ENCODE results near the gene ZNF705A. TPM values are rescaled to one million over a fixed set of nuclear protein-coding genes. Genes with fewer than 3 reads are reported as not detected.
"Not testable (repeated sequence)": the region's sequence is repeated elsewhere in the genome, so short reads cannot be mapped to it uniquely, and the experiment has no call there.

Gene ZNF705A
- total and polyA plus RNA-seq, 4 donors = 0.02 to 0.28 TPM; not detected in 2

DNA sequence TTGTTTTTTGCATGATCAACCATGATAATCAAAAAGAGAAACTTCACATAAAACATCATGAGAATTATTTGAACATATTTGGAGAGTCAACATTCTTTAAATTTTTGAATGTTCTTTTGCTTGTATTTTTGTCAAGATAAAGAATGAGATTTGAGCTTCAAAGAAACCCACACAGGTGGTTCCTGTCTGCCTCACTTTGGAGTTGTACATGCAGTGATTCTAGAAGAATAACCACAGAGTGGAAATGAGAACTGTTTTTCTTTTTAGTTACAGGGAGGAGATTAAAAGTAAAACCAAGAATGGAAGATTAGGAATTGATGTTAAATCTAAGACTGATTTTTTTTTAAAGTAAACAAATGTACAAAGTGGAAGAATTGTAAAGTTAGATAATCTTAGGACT is 2.3 kb upstream of the ZNF705A start:
- H3K4me1 ChIP-seq (ENCODE audit: control insufficient read depth in 5 of 5, insufficient read depth in 5 of 5, low read length in 5 of 5) = peaks cover 0 to 11% (median 0%) of the 10 kb centered on the region in 5 donors
- no peak overlapping the region for H3K27ac ChIP-seq (ENCODE audit: low read depth in 1 of 2, low read length in 1 of 2)
- TF ChIP-seq, protein P1, sequence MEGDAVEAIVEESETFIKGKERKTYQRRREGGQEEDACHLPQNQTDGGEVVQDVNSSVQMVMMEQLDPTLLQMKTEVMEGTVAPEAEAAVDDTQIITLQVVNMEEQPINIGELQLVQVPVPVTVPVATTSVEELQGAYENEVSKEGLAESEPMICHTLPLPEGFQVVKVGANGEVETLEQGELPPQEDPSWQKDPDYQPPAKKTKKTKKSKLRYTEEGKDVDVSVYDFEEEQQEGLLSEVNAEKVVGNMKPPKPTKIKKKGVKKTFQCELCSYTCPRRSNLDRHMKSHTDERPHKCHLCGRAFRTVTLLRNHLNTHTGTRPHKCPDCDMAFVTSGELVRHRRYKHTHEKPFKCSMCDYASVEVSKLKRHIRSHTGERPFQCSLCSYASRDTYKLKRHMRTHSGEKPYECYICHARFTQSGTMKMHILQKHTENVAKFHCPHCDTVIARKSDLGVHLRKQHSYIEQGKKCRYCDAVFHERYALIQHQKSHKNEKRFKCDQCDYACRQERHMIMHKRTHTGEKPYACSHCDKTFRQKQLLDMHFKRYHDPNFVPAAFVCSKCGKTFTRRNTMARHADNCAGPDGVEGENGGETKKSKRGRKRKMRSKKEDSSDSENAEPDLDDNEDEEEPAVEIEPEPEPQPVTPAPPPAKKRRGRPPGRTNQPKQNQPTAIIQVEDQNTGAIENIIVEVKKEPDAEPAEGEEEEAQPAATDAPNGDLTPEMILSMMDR (IDR thresholded peaks at IDR 0.05; ENCODE audit: control extremely low read depth, extremely low read depth) = no peak
- H3K27me3 ChIP-seq (ENCODE audit: control insufficient read depth in 3 of 3, insufficient read depth in 3 of 3, low read length in 2 of 3) = no peaks in the 10 kb centered on the region
- H3K9ac ChIP-seq (ENCODE audit: insufficient read depth in 1 of 2, low read length in 2 of 2) = no peak overlapping the region
- no peak overlapping the region for H3K4me3 ChIP-seq
- DNase-seq = peak; percentile 54 to 65 (median 59)
- H3K9me3 ChIP-seq (ENCODE audit: control insufficient read depth in 4 of 4, insufficient read depth in 3 of 4, low read length in 3 of 4) = no peaks in the 10 kb centered on the region
- ATAC-seq (ENCODE audit: insufficient read depth, low FRiP score) = no peak
- H3K36me3 ChIP-seq (ENCODE audit: control insufficient read depth in 4 of 4, insufficient read depth in 4 of 4, low read length in 4 of 4) = no peaks in the 10 kb centered on the region

DNA sequence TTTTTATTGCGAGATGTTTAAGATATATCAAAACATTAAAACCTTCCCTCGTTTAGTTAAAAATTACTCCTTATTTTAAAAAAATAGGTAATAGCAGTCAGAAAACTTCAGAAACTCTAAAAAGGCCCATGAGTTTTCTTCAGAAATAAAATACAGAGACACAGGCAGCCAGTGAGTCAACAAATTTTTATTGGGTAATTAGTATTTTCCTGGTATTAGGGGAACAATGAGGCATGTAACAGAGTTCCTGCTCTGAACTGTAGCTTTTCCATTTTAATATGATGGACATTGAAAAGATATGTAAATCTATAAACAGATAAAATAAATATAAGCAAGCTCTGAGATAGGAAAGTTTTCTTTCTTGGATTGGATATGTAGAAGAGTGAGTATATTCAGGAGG is 399 bp upstream of the ZNF705A start:
- DNase-seq = no peak
- Histone ChIP-seq H3K4me1 (ENCODE audit: control insufficient read depth in 5 of 5, insufficient read depth in 5 of 5, low read length in 5 of 5) (peaks cover 0 to 11% (median 0%) of the 10 kb centered on the region in 5 donors), H3K27me3 (ENCODE audit: control insufficient read depth in 3 of 3, insufficient read depth in 3 of 3, low read length in 2 of 3) (no peaks in the 10 kb centered on the region), H3K9me3 (ENCODE audit: control insufficient read depth in 4 of 4, insufficient read depth in 3 of 4, low read length in 3 of 4) (no peaks in the 10 kb centered on the region), H3K27ac (ENCODE audit: low read depth in 1 of 2, low read length in 1 of 2) (no peak overlapping the region), H3K4me3 (no peak overlapping the region), H3K36me3 (ENCODE audit: control insufficient read depth in 4 of 4, insufficient read depth in 4 of 4, low read length in 4 of 4) (no peaks in the 10 kb centered on the region), H3K9ac (ENCODE audit: insufficient read depth in 1 of 2, low read length in 2 of 2) (no peak overlapping the region)
- TF ChIP-seq, protein P1 (IDR thresholded peaks at IDR 0.05; ENCODE audit: control extremely low read depth, extremely low read depth) = no peak
- 92% methylated on average over 2 of the region's 2 CpGs for WGBS, 2 donors
- no peak for ATAC-seq (ENCODE audit: insufficient read depth, low FRiP score)

DNA sequence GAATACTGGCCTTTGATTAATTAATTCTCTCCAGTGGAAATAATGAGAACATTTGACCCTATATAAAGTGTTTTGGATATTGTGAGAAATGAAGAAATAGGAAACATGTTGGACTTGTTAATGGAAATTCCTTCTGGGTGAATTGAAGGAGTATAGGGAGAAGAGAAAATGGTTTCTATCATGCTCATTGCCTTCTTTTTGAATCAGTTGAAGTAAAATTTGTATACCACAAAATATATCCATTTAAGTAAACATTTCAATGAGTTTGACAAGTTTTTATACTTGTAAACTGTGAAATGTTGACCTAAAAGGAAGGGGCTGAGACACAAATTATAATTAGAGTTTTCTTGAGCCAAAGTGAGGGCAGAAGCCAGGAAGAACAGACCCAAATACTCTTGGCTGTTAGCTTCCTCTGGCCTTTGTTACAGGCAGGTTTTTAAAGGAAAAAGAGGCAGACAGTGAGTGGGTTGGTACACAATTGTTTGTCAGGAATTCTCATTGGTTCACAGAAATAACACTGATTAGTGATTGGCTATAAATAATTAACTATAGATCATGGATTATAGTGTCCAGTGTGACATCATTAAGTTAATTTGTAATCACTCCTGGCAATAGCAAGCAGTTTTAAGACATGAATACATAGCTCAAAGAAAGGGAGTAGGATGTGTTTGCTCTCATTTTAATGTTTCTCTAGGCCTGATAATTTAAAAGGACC is 826 bp downstream of the ZNF705A start:
- no peaks in the 10 kb centered on the region for H3K27me3 ChIP-seq (ENCODE audit: control insufficient read depth in 3 of 3, insufficient read depth in 3 of 3, low read length in 2 of 3)
- H3K36me3 ChIP-seq (ENCODE audit: control insufficient read depth in 4 of 4, insufficient read depth in 4 of 4, low read length in 4 of 4) = no peaks in the 10 kb centered on the region
- H3K9me3 ChIP-seq (ENCODE audit: control insufficient read depth in 4 of 4, insufficient read depth in 3 of 4, low read length in 3 of 4) = no peaks in the 10 kb centered on the region
- peaks cover 0 to 11% (median 0%) of the 10 kb centered on the region in 5 donors for H3K4me1 ChIP-seq (ENCODE audit: control insufficient read depth in 5 of 5, insufficient read depth in 5 of 5, low read length in 5 of 5)
- no peak for DNase-seq
- ATAC-seq (ENCODE audit: insufficient read depth, low FRiP score) = no peak
- TF ChIP-seq, protein P1 (IDR thresholded peaks at IDR 0.05; ENCODE audit: control extremely low read depth, extremely low read depth) = no peak
- H3K9ac ChIP-seq (ENCODE audit: insufficient read depth in 1 of 2, low read length in 2 of 2) = no peak overlapping the region
- no peak overlapping the region for H3K27ac ChIP-seq (ENCODE audit: low read depth in 1 of 2, low read length in 1 of 2)
- H3K4me3 ChIP-seq = no peak overlapping the region

DNA sequence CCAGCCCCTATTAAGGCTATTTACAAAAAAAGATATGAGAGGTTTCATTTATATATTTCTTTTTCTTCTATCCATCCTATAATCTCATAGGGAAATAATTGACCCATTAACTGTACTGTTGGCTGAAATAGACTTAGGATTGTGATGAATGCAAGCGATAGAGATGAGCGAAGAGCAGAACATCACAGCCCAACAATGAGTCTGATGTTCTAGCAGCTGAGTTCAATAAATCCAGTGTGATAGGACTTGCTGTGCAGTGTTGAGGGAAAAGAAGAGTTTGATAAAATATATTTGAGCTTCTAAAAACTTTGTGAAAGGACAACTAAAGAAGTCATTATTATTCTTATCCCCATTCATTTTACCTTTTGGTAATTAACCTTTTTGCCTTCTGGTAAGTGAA is 16.1 kb downstream of the ZNF705A start:
- not testable (repeated sequence) for H3K4me1 ChIP-seq (ENCODE audit: control insufficient read depth in 5 of 5, insufficient read depth in 5 of 5, low read length in 5 of 5); H3K27ac ChIP-seq (ENCODE audit: low read depth in 1 of 2, low read length in 1 of 2); H3K9ac ChIP-seq (ENCODE audit: insufficient read depth in 1 of 2, low read length in 2 of 2); H3K4me3 ChIP-seq; DNase-seq; H3K9me3 ChIP-seq (ENCODE audit: control insufficient read depth in 4 of 4, insufficient read depth in 3 of 4, low read length in 3 of 4); H3K36me3 ChIP-seq (ENCODE audit: control insufficient read depth in 4 of 4, insufficient read depth in 4 of 4, low read length in 4 of 4); ATAC-seq (ENCODE audit: insufficient read depth, low FRiP score); H3K27me3 ChIP-seq (ENCODE audit: control insufficient read depth in 3 of 3, insufficient read depth in 3 of 3, low read length in 2 of 3)
- WGBS, 2 donors = 97 to 100% methylated on average over 2 of the region's 2 CpGs

Measured in lung (tissue), 12 donors.